ENCODE measurements around the gene DLG2. TPM values are rescaled to one million over a fixed set of nuclear protein-coding genes. Genes with fewer than 3 reads are reported as not detected.

The DLG2 gene
- total and polyA plus RNA-seq, 2 of the 4 experiments (the other 2 are of a cell fraction), result 0.31 to 0.36 TPM

- in situ Hi-C loops (cut with MboI; ENCODE audit: low sequenced_read_pairs), result no loop called here
Measured at GRCh38 chr11:83852775-83853442, 1774.2 kb downstream of the DLG2 start.

More at GRCh38 chr11:83852775-83853442, 1774.2 kb downstream of the DLG2 start:
- H3K4me3 ChIP-seq (ENCODE audit: insufficient read depth, low read depth, low read length), result no peak overlapping the region
- H3K27me3 ChIP-seq (ENCODE audit: control insufficient read depth, insufficient read depth, low read length), result no peaks in the 10 kb centered on the region
- H2BK120ac ChIP-seq (ENCODE audit: low read depth, low read length), result no peak overlapping the region
- intact Hi-C loops (cut with micrococcal nuclease), result no loop called here
- no peak overlapping the region for H3K9ac ChIP-seq (ENCODE audit: low read depth, low read length)
- no peaks in the 10 kb centered on the region for H3K9me1 ChIP-seq (ENCODE audit: insufficient read depth, low read length)
- no peak overlapping the region for H3K27ac ChIP-seq (ENCODE audit: insufficient read depth, low read length)
- CTCF ChIA-PET, result interaction anchor here (0.6 to 1.0 kb wide), 2 partner anchors 16 to 18 kb away, joined by 3 to 4 read pairs; no protein-coding TSS in a partner anchor
- POLR2A ChIA-PET (ENCODE audit: unreplicated experiment), result no interaction called here
- dilution Hi-C loops (cut with HindIII; ENCODE audit: low sequenced_read_pairs, unreplicated experiment), result no loop called here
- H2BK20ac ChIP-seq (ENCODE audit: low read depth, low read length), result no peak overlapping the region
- no peak overlapping the region for H2AK5ac ChIP-seq (ENCODE audit: low read depth, low read length)
- no peak overlapping the region for H3K4ac ChIP-seq (ENCODE audit: low read depth, low read length)
- TF ChIP-seq MAFK (IDR thresholded peaks at IDR 0.05; ENCODE audit: low read depth, low read length) (no peak), RFX5 (IDR thresholded peaks at IDR 0.05; ENCODE audit: low read depth, low read length) (no peak), POLR2A (IDR thresholded peaks at IDR 0.05; ENCODE audit: low read depth, low read length) (no peak), MXI1 (IDR thresholded peaks at IDR 0.05; ENCODE audit: borderline replicate concordance, low read depth, low read length) (no peak), CTCF (conservative IDR thresholded peaks at IDR 0.05; ENCODE audit: low read depth, low read length) (no peak)
- H3K56ac ChIP-seq (ENCODE audit: extremely low read depth, insufficient read depth, low read length), result no peak overlapping the region
- H3K23ac ChIP-seq (ENCODE audit: low read depth, low read length), result no peak overlapping the region
- DNase-seq, result no peak
- no peak overlapping the region for H2AFZ ChIP-seq (replicated peaks; ENCODE audit: low read length, poor library complexity)
- no peak overlapping the region for H3K14ac ChIP-seq (replicated peaks; ENCODE audit: low read depth, low read length)
- H3K79me1 ChIP-seq (ENCODE audit: low read depth in 1 of 2, low read length in 2 of 2), result no peaks in the 10 kb centered on the region
- H3K9me3 ChIP-seq (ENCODE audit: control insufficient read depth, insufficient read depth, low read length), result no peaks in the 10 kb centered on the region
- no peak overlapping the region for H4K91ac ChIP-seq (ENCODE audit: insufficient read depth, low read depth, low read length)
- ATAC-seq (ENCODE audit: low read depth), result no peak
- H4K8ac ChIP-seq (ENCODE audit: low read depth in 2 of 2, low read length in 2 of 2), result no peak overlapping the region
- H4K20me1 ChIP-seq (ENCODE audit: insufficient read depth, low read length), result no peaks in the 10 kb centered on the region
- no peak overlapping the region for H3K4me2 ChIP-seq (ENCODE audit: low read depth, low read length)
- WGBS, 2 experiments (ENCODE audit: extremely low coverage in 2 of 2, insufficient read length in 1 of 2), result 13 to 100% methylated on average over 1 of the region's 1 CpG
- no peak overlapping the region for H4K5ac ChIP-seq (ENCODE audit: low read depth, low read length)
- H2BK5ac ChIP-seq (ENCODE audit: low read depth, low read length, poor library complexity, severe bottlenecking), result no peak overlapping the region
- no peaks in the 10 kb centered on the region for H3K4me1 ChIP-seq (ENCODE audit: control insufficient read depth, insufficient read depth, low read length)
- BruUV-seq (replicated peaks), result no TSS peak
- H3K36me3 ChIP-seq (ENCODE audit: control insufficient read depth, insufficient read depth, low read length), result no peaks in the 10 kb centered on the region
- H2AK9ac ChIP-seq (replicated peaks; ENCODE audit: low read depth, low read length, poor library complexity), result no peak overlapping the region
- H3K18ac ChIP-seq (ENCODE audit: low read depth, low read length), result no peak overlapping the region
- no peak overlapping the region for H2BK15ac ChIP-seq (ENCODE audit: low read depth, low read length)

Measured in IMR-90 (cell line).